GM19455 (cell line): ENCODE measurements around the gene SCAPER.

ENCODE experiments used
- ATAC-seq: cut with Tn5 transposase; IDR thresholded peaks from one replicate; pipeline ENCODE4 v1.9.1; 2021; ENCODE audit not compliant: unreplicated experiment

SCAPER gene

GRCh38 chr15:76376816-76377215 is 528.3 kb downstream of the SCAPER start:
- no peak for ATAC-seq

- no peak for ATAC-seq
These were observed 529.1 kb downstream of the SCAPER start for GRCh38 chr15:76376029-76376428.

GRCh38 chr15:76368122-76368621 is 537.0 kb downstream of the SCAPER start:
- no peak for ATAC-seq

- no peak for ATAC-seq
These were observed 538.4 kb downstream of the SCAPER start for GRCh38 chr15:76366714-76367113.

- ATAC-seq = no peak
These were observed 541.9 kb downstream of the SCAPER start for GRCh38 chr15:76363251-76363650.

- ATAC-seq = no peak
These were observed 544.7 kb downstream of the SCAPER start for GRCh38 chr15:76360416-76360815.

- ATAC-seq = no peak
These were observed 546.0 kb downstream of the SCAPER start for GRCh38 chr15:76359152-76359551.

GRCh38 chr15:76358453-76358852 is 546.7 kb downstream of the SCAPER start:
- ATAC-seq = no peak

GRCh38 chr15:76354823-76355440 is 550.2 kb downstream of the SCAPER start:
- no peak for ATAC-seq

GRCh38 chr15:76353903-76354302 is 551.2 kb downstream of the SCAPER start:
- no peak for ATAC-seq

- no peak for ATAC-seq
These were observed 552.0 kb downstream of the SCAPER start for GRCh38 chr15:76353023-76353577.

GRCh38 chr15:76349301-76350070 is 555.7 kb downstream of the SCAPER start:
- no peak for ATAC-seq

- no peak for ATAC-seq
These were observed 557.6 kb downstream of the SCAPER start for GRCh38 chr15:76347482-76348055.

GRCh38 chr15:76346669-76347481 is 558.3 kb downstream of the SCAPER start:
- ATAC-seq = no peak

GRCh38 chr15:76345880-76346668 is 559.1 kb downstream of the SCAPER start:
- no peak for ATAC-seq

- no peak for ATAC-seq
These were observed 559.6 kb downstream of the SCAPER start for GRCh38 chr15:76345583-76345879.

GRCh38 chr15:76344893-76345582 is 560.1 kb downstream of the SCAPER start:
- no peak for ATAC-seq

- ATAC-seq = no peak
These were observed 561.7 kb downstream of the SCAPER start for GRCh38 chr15:76343313-76343996.
